Panc1 (cell line): ENCODE data around the gene TNFSF4. TPM values are rescaled to one million over a fixed set of nuclear protein-coding genes. Genes with fewer than 3 reads are reported as not detected.

ENCODE experiments used
- ATAC-seq: fragments of 200-7000 bp; cut with Tn5 transposase; 2 replicates; pipeline ENCODE4 v1.9.1; 2020; ENCODE audit warnings: mild to moderate bottlenecking, moderate library complexity
- BruUV-seq: library from RNA; stranded (reverse); fragments of 400-500 nt; replicated peaks from 2 replicates; lab custom pipeline; 2021; lab: Mats Ljungman, UMichigan
- CTCF ChIA-PET: fragments of 300-600 bp; sonication (Branson Sonifier 250); formaldehyde crosslinking; loops from one replicate; lab custom pipeline; 2022; ENCODE audit warnings: antibody characterized with exemption; lab: Charles Lee
- POLR2A ChIA-PET: fragments of 300-600 bp; sonication (Branson Sonifier 250); formaldehyde crosslinking; loops from one replicate; lab custom pipeline; 2022; ENCODE audit warnings: antibody characterized with exemption; lab: Charles Lee
- DNase-seq: peaks from one replicate; pipeline ENCODE4 v3.0.0-alpha.2; 2010; ENCODE audit warnings: low read depth, low spot score
- H3K27ac ChIP-seq: 2 replicates; pipeline ENCODE4 v1.5.1; 2011; ENCODE audit warnings: mild to moderate bottlenecking, low read length, inconsistent platforms
- H3K27me3 ChIP-seq: fragments of 200-500 bp; sonication (Bioruptor generic); 2 replicates; pipeline ENCODE4 v1.6.0; 2014; ENCODE audit warnings: low read length, inconsistent platforms; ENCODE audit not compliant: control insufficient read depth, insufficient read depth
- H3K36me3 ChIP-seq: fragments of 200-500 bp; sonication (Bioruptor generic); 2 replicates; pipeline ENCODE4 v1.5.1; 2014; ENCODE audit warnings: inconsistent platforms, mild to moderate bottlenecking, low read length, moderate library complexity; ENCODE audit not compliant: control insufficient read depth, insufficient read depth
- H3K4me1 ChIP-seq: 2 replicates; pipeline ENCODE4 v1.5.1; 2011; ENCODE audit warnings: inconsistent platforms, mild to moderate bottlenecking, low read length, moderate library complexity; ENCODE audit not compliant: control insufficient read depth, insufficient read depth
- H3K4me3 ChIP-seq, 2 experiments: 2 replicates each; pipeline ENCODE4 v1.5.1; 2011 to 2012; ENCODE audit warnings: low read depth in 2 of 2, low read length in 2 of 2, mild to moderate bottlenecking in 2 of 2, inconsistent platforms in 1 of 2, moderate library complexity in 1 of 2
- H3K9me3 ChIP-seq: fragments of 200-500 bp; sonication (Bioruptor generic); 2 replicates; pipeline ENCODE4 v1.5.1; 2014; ENCODE audit warnings: low read depth, mild to moderate bottlenecking, inconsistent platforms, low read length, moderate library complexity; ENCODE audit not compliant: control insufficient read depth, insufficient read depth
- POLR2AphosphoS5 ChIP-seq: IDR thresholded peaks from 2 replicates; pipeline ENCODE4 v1.6.1; 2012; ENCODE audit warnings: mild to moderate bottlenecking, low read depth, low read length, moderate library complexity
- SIN3A ChIP-seq: IDR thresholded peaks from 2 replicates; pipeline ENCODE4 v1.6.1; 2012; ENCODE audit warnings: low read depth, mild to moderate bottlenecking, low read length, moderate library complexity, borderline replicate concordance; ENCODE audit not compliant: insufficient read depth
- TCF7L2 ChIP-seq: IDR thresholded peaks from 2 replicates; pipeline ENCODE4 v1.6.1; 2011; ENCODE audit warnings: mild to moderate bottlenecking, low read depth, low read length, inconsistent platforms
- in situ Hi-C: cut with HindIII; loops from 2 replicates; pipeline ENCODE4 v1.10.0; 2016; ENCODE audit warnings: low sequenced_read_pairs, low pct_unique_long_range_greater_than_20kb
- intact Hi-C: fragments of 100-400 bp; cut with micrococcal nuclease; formaldehyde crosslinking; loops from one replicate; pipeline ENCODE4 v1.10.0; 2022; ENCODE audit not compliant: unreplicated experiment
- total RNA-seq: library from RNA; stranded (reverse); gene quantifications from one replicate; pipeline ENCODE4 v1.2.1, GENCODE V29; 2021; ENCODE audit not compliant: unreplicated experiment
- TF ChIP-seq, protein P1 (sequence below), 2 experiments: IDR thresholded peaks; 2 replicates each; pipeline ENCODE4 v1.6.1; 2011 to 2012; ENCODE audit warnings: low read depth in 2 of 2, control low read depth in 1 of 2, low read length in 1 of 2, mild to moderate bottlenecking in 1 of 2, moderate library complexity in 1 of 2; ENCODE audit not compliant: insufficient read depth in 1 of 2
- TF ChIP-seq, protein P2 (sequence below): fragments of 450-650 bp; IDR thresholded peaks from 2 replicates; pipeline ENCODE4 v1.5.1; 2017; ENCODE audit warnings: mild to moderate bottlenecking

Gene TNFSF4
- total RNA-seq, 1 experiment from 2014 or later = 0.13 TPM

DNA sequence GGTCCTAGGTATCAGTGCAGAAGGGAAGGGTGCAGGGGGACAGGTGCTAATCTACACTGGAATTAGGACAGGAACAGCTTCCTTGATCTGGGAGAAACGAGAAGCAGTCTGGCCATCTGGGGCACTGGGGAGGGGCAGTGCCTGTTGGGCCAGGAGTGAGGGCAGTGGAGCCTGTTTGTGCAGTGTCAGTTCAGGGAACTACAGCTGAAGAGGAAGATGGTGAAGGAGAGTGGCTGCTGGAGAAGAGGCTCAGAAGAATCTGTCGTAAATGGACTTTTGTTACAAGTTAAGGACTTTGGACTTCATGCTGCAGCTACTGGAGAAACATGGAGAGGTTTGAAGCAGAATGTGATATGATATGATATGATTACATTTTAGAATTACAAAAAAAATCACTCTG lies 3.2 kb upstream of the TNFSF4 start:
- H3K4me3 ChIP-seq = no peak overlapping the region
- no peaks in the 10 kb centered on the region for H3K4me1 ChIP-seq
- H3K27me3 ChIP-seq = no peaks in the 10 kb centered on the region
- no peak for ATAC-seq
- in situ Hi-C loops = no loop called here
- TF ChIP-seq, protein P1, sequence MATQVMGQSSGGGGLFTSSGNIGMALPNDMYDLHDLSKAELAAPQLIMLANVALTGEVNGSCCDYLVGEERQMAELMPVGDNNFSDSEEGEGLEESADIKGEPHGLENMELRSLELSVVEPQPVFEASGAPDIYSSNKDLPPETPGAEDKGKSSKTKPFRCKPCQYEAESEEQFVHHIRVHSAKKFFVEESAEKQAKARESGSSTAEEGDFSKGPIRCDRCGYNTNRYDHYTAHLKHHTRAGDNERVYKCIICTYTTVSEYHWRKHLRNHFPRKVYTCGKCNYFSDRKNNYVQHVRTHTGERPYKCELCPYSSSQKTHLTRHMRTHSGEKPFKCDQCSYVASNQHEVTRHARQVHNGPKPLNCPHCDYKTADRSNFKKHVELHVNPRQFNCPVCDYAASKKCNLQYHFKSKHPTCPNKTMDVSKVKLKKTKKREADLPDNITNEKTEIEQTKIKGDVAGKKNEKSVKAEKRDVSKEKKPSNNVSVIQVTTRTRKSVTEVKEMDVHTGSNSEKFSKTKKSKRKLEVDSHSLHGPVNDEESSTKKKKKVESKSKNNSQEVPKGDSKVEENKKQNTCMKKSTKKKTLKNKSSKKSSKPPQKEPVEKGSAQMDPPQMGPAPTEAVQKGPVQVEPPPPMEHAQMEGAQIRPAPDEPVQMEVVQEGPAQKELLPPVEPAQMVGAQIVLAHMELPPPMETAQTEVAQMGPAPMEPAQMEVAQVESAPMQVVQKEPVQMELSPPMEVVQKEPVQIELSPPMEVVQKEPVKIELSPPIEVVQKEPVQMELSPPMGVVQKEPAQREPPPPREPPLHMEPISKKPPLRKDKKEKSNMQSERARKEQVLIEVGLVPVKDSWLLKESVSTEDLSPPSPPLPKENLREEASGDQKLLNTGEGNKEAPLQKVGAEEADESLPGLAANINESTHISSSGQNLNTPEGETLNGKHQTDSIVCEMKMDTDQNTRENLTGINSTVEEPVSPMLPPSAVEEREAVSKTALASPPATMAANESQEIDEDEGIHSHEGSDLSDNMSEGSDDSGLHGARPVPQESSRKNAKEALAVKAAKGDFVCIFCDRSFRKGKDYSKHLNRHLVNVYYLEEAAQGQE (IDR thresholded peaks at IDR 0.05; ENCODE audit: insufficient read depth in 1 of 2, low read depth in 2 of 2, low read length in 1 of 2) = no peak
- TF ChIP-seq, protein P2, sequence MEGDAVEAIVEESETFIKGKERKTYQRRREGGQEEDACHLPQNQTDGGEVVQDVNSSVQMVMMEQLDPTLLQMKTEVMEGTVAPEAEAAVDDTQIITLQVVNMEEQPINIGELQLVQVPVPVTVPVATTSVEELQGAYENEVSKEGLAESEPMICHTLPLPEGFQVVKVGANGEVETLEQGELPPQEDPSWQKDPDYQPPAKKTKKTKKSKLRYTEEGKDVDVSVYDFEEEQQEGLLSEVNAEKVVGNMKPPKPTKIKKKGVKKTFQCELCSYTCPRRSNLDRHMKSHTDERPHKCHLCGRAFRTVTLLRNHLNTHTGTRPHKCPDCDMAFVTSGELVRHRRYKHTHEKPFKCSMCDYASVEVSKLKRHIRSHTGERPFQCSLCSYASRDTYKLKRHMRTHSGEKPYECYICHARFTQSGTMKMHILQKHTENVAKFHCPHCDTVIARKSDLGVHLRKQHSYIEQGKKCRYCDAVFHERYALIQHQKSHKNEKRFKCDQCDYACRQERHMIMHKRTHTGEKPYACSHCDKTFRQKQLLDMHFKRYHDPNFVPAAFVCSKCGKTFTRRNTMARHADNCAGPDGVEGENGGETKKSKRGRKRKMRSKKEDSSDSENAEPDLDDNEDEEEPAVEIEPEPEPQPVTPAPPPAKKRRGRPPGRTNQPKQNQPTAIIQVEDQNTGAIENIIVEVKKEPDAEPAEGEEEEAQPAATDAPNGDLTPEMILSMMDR = no peak
- TF ChIP-seq POLR2AphosphoS5 = no peak
- no peak for TF ChIP-seq SIN3A
- TF ChIP-seq TCF7L2 = no peak
- ChIA-PET POLR2A (no interaction called here), CTCF (no interaction called here)
- no peaks in the 10 kb centered on the region for H3K36me3 ChIP-seq
- no peak overlapping the region for H3K27ac ChIP-seq
- DNase-seq = no peak
- intact Hi-C loops = no loop called here
- H3K9me3 ChIP-seq = no peaks in the 10 kb centered on the region
- BruUV-seq = no TSS peak

DNA sequence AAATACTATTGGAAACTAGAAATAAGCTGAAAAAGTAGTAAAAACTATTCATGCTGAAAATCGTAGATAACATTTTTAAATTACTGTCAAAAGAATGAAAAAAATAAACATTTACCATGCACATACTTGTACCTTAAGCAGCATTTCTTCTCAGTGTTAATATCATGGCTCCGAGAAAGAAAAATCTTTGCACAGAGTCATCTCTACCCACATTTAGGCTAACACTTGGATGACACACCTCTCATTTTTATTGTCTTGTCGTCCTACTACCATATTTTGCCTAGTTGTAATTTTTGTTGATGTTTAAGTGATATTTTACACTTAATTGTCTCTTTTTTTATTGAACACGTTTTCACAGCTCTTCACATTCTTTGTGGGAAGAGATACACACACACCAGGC lies 1.7 kb upstream of the TNFSF4 start:
- no peak overlapping the region for H3K27ac ChIP-seq
- no peak overlapping the region for H3K4me3 ChIP-seq
- intact Hi-C loops (no loop called here), in situ Hi-C loops (no loop called here)
- ATAC-seq = no peak
- TF ChIP-seq, protein P1 (IDR thresholded peaks at IDR 0.05; ENCODE audit: insufficient read depth in 1 of 2, low read depth in 2 of 2, low read length in 1 of 2) = no peak
- TF ChIP-seq TCF7L2 (no peak), SIN3A (no peak), POLR2AphosphoS5 (no peak)
- TF ChIP-seq, protein P2 = no peak
- DNase-seq = no peak
- POLR2A ChIA-PET = no interaction called here
- no peaks in the 10 kb centered on the region for H3K4me1 ChIP-seq
- H3K9me3 ChIP-seq = no peaks in the 10 kb centered on the region
- H3K36me3 ChIP-seq = no peaks in the 10 kb centered on the region
- no TSS peak for BruUV-seq
- CTCF ChIA-PET = interaction anchor here (0.6 kb wide), 1 partner anchor 206 kb away, joined by 8 read pairs; no protein-coding TSS in a partner anchor
- H3K27me3 ChIP-seq = no peaks in the 10 kb centered on the region
